K562 (cell line): ENCODE data around the gene LEPROT.

ENCODE experiments used
- CREBBP ChIP-seq: IDR thresholded peaks from one replicate; pipeline ENCODE4 v1.6.1; 2012; ENCODE audit warnings: low read depth, mild to moderate bottlenecking, control low read depth, inconsistent platforms, low read length
- FOSL1 ChIP-seq: fragments of 200-800 bp; sonication (Bioruptor generic); conservative IDR thresholded peaks from 2 replicates; pipeline ENCODE4 v1.6.1; 2016; ENCODE audit warnings: missing genetic modification characterization, missing compliant biosample characterization
- NCOA1 ChIP-seq: fragments of 450-650 bp; IDR thresholded peaks from 2 replicates; pipeline ENCODE4 v1.6.1; 2016; ENCODE audit warnings: low read depth
- SMC3 ChIP-seq: conservative IDR thresholded peaks from 2 replicates; pipeline ENCODE4 v1.6.1; 2011; ENCODE audit warnings: low read depth, low read length, improper control_type of control experiment; ENCODE audit not compliant: insufficient read depth
- SP2 ChIP-seq: IDR thresholded peaks from 2 replicates; pipeline ENCODE4 v1.6.1; 2011; ENCODE audit warnings: mild to moderate bottlenecking, low read depth, low read length, moderate library complexity; ENCODE audit not compliant: poor library complexity, severe bottlenecking; ENCODE audit errors: extremely low read depth
- YY1 ChIP-seq, 3 experiments: IDR thresholded peaks; 2 replicates each; pipeline ENCODE4 v1.6.1; 2011; ENCODE audit warnings: low read length in 2 of 3, mild to moderate bottlenecking in 2 of 3, moderate library complexity in 2 of 3, borderline replicate concordance in 1 of 3, control low read depth in 1 of 3, low read depth in 1 of 3; ENCODE audit not compliant: insufficient read depth in 3 of 3, insufficient replicate concordance in 2 of 3, control insufficient read depth in 1 of 3, insufficient read length in 1 of 3; ENCODE audit errors: extremely low read depth in 1 of 3
- ZNF41 ChIP-seq: fragments of 250-450 bp; sonication (Bioruptor Pico); conservative IDR thresholded peaks from 2 replicates; pipeline ENCODE4 v1.4.0; 2020; ENCODE audit warnings: mild to moderate bottlenecking
- TF ChIP-seq, protein P1 (sequence below): sonication (generic); formaldehyde crosslinking; IDR thresholded peaks from 2 replicates; pipeline ENCODE4 v1.9.0; 2022; ENCODE audit warnings: mild to moderate bottlenecking, missing genetic modification reagents
- TF ChIP-seq, protein P2 (sequence below): fragments of 450-650 bp; IDR thresholded peaks from 2 replicates; pipeline ENCODE4 v1.6.1; 2016; ENCODE audit warnings: low read depth
- TF ChIP-seq, protein P3 (sequence below), 2 experiments: fragments of 450-650 bp; formaldehyde crosslinking in 1 of 2; IDR thresholded peaks; 2 replicates each; pipeline versions ENCODE4 v1.4.0 to v1.6.1; 2014 to 2020; ENCODE audit warnings: mild to moderate bottlenecking in 2 of 2, borderline replicate concordance in 1 of 2, low read depth in 1 of 2

DNA sequence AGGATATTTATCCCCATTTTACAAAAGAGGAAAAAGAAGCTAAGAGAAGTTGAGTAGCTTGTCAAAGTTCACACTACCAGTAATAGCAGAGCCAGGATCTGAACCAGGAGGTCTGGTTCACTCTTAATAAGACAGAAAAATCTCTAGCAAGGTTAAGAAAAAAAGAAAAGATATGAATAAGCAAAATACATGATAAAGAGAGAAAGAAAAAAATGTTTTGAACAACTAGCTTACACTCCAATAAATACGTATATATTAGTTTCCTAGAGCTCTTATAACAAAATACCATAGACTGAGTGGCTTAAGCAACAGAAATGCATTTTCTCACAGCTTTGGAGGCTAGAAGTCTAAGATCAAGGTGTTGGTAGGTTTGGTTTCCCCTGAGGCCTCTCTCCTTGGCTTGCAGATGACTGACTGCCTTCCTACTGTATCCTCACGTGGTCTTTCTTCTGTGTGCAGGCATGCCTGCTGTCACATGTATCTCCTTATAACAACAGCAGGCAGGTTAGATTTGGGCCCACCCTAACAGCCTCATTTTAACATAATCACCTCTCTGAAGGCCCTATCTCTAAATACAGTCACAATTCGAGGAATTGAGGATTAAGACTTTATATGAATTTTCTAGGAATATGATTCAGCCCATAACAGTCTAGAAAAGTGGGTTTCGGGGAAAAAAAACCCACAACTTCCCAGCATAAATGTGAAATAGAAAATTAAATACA lies 60.4 kb downstream of the LEPROT start:
- TF ChIP-seq, protein P1, sequence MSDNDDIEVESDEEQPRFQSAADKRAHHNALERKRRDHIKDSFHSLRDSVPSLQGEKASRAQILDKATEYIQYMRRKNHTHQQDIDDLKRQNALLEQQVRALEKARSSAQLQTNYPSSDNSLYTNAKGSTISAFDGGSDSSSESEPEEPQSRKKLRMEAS (CRISPR knock-in tag) = peak; percentile 79
- TF ChIP-seq NCOA1 (peak; percentile 87; the same call in 1 of the 2 replicates), YY1 (IDR thresholded peaks at IDR 0.05; ENCODE audit: borderline replicate concordance in 1 of 3, control insufficient read depth in 1 of 3, extremely low read depth in 1 of 3, insufficient read depth in 3 of 3, insufficient read length in 1 of 3, insufficient replicate concordance in 2 of 3, low read depth in 1 of 3, low read length in 2 of 3) (peak in 1 of 3 experiments; percentile 37), SMC3 (no peak), ZNF41 (CRISPR knock-in tag) (no peak), SP2 (no peak), FOSL1 (tag) (peak; percentile 65), CREBBP (no peak)
- TF ChIP-seq, protein P2, sequence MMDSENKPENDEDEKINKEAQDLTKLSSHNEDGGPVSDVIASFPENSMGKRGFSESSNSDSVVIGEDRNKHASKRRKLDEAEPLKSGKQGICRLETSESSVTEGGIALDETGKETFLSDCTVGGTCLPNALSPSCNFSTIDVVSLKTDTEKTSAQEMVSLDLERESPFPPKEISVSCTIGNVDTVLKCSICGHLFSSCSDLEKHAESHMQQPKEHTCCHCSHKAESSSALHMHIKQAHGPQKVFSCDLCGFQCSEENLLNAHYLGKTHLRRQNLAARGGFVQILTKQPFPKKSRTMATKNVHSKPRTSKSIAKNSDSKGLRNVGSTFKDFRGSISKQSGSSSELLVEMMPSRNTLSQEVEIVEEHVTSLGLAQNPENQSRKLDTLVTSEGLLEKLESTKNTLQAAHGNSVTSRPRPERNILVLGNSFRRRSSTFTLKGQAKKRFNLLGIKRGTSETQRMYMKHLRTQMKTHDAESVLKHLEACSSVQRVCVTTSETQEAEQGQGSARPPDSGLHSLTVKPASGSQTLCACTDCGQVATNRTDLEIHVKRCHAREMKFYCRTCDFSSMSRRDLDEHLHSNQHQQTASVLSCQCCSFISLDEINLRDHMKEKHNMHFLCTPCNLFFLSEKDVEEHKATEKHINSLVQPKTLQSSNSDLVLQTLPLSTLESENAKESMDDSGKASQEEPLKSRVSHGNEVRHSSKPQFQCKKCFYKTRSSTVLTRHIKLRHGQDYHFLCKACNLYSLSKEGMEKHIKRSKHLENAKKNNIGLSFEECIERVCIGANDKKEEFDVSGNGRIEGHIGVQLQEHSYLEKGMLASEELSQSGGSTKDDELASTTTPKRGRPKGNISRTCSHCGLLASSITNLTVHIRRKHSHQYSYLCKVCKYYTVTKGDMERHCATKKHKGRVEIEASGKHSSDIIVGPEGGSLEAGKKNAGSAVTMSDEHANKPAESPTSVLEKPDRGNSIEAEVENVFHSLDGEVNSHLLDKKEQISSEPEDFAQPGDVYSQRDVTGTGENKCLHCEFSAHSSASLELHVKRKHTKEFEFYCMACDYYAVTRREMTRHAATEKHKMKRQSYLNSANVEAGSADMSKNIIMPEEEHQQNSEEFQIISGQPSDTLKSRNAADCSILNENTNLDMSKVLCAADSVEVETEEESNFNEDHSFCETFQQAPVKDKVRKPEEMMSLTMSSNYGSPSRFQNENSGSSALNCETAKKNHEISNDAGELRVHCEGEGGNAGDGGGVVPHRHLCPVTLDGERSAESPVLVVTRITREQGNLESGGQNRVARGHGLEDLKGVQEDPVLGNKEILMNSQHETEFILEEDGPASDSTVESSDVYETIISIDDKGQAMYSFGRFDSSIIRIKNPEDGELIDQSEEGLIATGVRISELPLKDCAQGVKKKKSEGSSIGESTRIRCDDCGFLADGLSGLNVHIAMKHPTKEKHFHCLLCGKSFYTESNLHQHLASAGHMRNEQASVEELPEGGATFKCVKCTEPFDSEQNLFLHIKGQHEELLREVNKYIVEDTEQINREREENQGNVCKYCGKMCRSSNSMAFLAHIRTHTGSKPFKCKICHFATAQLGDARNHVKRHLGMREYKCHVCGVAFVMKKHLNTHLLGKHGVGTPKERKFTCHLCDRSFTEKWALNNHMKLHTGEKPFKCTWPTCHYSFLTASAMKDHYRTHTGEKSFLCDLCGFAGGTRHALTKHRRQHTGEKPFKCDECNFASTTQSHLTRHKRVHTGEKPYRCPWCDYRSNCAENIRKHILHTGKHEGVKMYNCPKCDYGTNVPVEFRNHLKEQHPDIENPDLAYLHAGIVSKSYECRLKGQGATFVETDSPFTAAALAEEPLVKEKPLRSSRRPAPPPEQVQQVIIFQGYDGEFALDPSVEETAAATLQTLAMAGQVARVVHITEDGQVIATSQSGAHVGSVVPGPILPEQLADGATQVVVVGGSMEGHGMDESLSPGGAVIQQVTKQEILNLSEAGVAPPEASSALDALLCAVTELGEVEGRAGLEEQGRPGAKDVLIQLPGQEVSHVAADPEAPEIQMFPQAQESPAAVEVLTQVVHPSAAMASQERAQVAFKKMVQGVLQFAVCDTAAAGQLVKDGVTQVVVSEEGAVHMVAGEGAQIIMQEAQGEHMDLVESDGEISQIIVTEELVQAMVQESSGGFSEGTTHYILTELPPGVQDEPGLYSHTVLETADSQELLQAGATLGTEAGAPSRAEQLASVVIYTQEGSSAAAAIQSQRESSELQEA = no peak
- TF ChIP-seq, protein P3, sequence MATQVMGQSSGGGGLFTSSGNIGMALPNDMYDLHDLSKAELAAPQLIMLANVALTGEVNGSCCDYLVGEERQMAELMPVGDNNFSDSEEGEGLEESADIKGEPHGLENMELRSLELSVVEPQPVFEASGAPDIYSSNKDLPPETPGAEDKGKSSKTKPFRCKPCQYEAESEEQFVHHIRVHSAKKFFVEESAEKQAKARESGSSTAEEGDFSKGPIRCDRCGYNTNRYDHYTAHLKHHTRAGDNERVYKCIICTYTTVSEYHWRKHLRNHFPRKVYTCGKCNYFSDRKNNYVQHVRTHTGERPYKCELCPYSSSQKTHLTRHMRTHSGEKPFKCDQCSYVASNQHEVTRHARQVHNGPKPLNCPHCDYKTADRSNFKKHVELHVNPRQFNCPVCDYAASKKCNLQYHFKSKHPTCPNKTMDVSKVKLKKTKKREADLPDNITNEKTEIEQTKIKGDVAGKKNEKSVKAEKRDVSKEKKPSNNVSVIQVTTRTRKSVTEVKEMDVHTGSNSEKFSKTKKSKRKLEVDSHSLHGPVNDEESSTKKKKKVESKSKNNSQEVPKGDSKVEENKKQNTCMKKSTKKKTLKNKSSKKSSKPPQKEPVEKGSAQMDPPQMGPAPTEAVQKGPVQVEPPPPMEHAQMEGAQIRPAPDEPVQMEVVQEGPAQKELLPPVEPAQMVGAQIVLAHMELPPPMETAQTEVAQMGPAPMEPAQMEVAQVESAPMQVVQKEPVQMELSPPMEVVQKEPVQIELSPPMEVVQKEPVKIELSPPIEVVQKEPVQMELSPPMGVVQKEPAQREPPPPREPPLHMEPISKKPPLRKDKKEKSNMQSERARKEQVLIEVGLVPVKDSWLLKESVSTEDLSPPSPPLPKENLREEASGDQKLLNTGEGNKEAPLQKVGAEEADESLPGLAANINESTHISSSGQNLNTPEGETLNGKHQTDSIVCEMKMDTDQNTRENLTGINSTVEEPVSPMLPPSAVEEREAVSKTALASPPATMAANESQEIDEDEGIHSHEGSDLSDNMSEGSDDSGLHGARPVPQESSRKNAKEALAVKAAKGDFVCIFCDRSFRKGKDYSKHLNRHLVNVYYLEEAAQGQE (IDR thresholded peaks at IDR 0.05; ENCODE audit: borderline replicate concordance) = peak; percentile 66
- TF ChIP-seq, protein P3 (CRISPR knock-in tag; IDR thresholded peaks at IDR 0.05; ENCODE audit: low read depth) = no peak
